Measurements from ENCODE around the gene SLC23A3.
A peak's percentile ranks its signal among the peaks of the same experiment; 100 is the strongest.
"Not testable (repeated sequence)": the region's sequence is repeated elsewhere in the genome, so short reads cannot be mapped to it uniquely, and the experiment has no call there.

The SLC23A3 gene

GRCh38 chr2:219205165-219205538, 35.3 kb upstream of the SLC23A3 start:
- DNase-seq (ENCODE audit: low spot score), result no peak

GRCh38 chr2:219204425-219205164, 34.8 kb upstream of the SLC23A3 start:
- DNase-seq (ENCODE audit: low spot score), result peak; percentile 3

- DNase-seq (ENCODE audit: low spot score), result not testable (repeated sequence)
These were observed 31.5 kb upstream of the SLC23A3 start for GRCh38 chr2:219201331-219201730.

- DNase-seq (ENCODE audit: low spot score), result peak; percentile 1
These were observed 30.9 kb upstream of the SLC23A3 start for GRCh38 chr2:219200502-219201326.

- DNase-seq (ENCODE audit: low spot score), result peak; percentile 1
These were observed 29.8 kb upstream of the SLC23A3 start for GRCh38 chr2:219199470-219200211.

- peak; percentile 1 for DNase-seq (ENCODE audit: low spot score)
These were observed 29.1 kb upstream of the SLC23A3 start for GRCh38 chr2:219198974-219199373.

GRCh38 chr2:219197388-219197787, 27.6 kb upstream of the SLC23A3 start:
- DNase-seq (ENCODE audit: low spot score), result no peak

- no peak for DNase-seq (ENCODE audit: low spot score)
These were observed 17.1 kb upstream of the SLC23A3 start for GRCh38 chr2:219186754-219187456.

- DNase-seq (ENCODE audit: low spot score), result no peak
These were observed 14.3 kb upstream of the SLC23A3 start for GRCh38 chr2:219184121-219184520.

- DNase-seq (ENCODE audit: low spot score), result no peak
These were observed 13.4 kb upstream of the SLC23A3 start for GRCh38 chr2:219183151-219183772.

- no peak for DNase-seq (ENCODE audit: low spot score)
These were observed 12.7 kb upstream of the SLC23A3 start for GRCh38 chr2:219182331-219183150.

GRCh38 chr2:219181531-219181930, 11.7 kb upstream of the SLC23A3 start:
- no peak for DNase-seq (ENCODE audit: low spot score)

- DNase-seq (ENCODE audit: low spot score), result no peak
These were observed 11.1 kb upstream of the SLC23A3 start for GRCh38 chr2:219180961-219181360.

- DNase-seq (ENCODE audit: low spot score), result no peak
These were observed 10.0 kb upstream of the SLC23A3 start for GRCh38 chr2:219179601-219180465.

GRCh38 chr2:219178377-219179175, 8.7 kb upstream of the SLC23A3 start:
- peak; percentile 52 for DNase-seq (ENCODE audit: low spot score)

GRCh38 chr2:219177552-219178376, 7.9 kb upstream of the SLC23A3 start, which contains the start of gene RETREG2:
Gene RETREG2, plus strand, starts transcription at chr2:219178275. Its CDS starts 78 bp downstream, at chr2:219178353.
- peak; percentile 94 for DNase-seq (ENCODE audit: low spot score)

GRCh38 chr2:219176818-219177551, 7.2 kb upstream of the SLC23A3 start, which contains the start of gene CNPPD1:
Gene CNPPD1, minus strand, starts transcription at chr2:219176925. Its CDS starts 97 bp downstream, at chr2:219176828.
- peak; percentile 93 for DNase-seq (ENCODE audit: low spot score)
